HepG2 (cell line): ENCODE results near the gene PCLO. TPM values are rescaled to one million over a fixed set of nuclear protein-coding genes. Genes with fewer than 3 reads are reported as not detected.

ENCODE experiments used
- ATAC-seq: fragments of 200-7000 bp; cut with Tn5 transposase; 3 replicates; pipeline ENCODE4 v1.9.1; 2020; ENCODE audit warnings: mild to moderate bottlenecking, moderate library complexity
- BruUV-seq: library from RNA; stranded (reverse); fragments of 400-500 nt; replicated peaks from 2 replicates; lab custom pipeline; 2021; lab: Mats Ljungman, UMichigan
- CTCF ChIA-PET: fragments of 300-600 bp; formaldehyde crosslinking; extraction: SDS; loops from one replicate; lab custom pipeline; 2021; ENCODE audit warnings: low total read pairs, inconsistent platforms, low intra/inter-chr PET ratio; lab: Yijun Ruan, JAX
- POLR2A ChIA-PET: fragments of 350-600 bp; sonication (Branson Sonifier 250); formaldehyde crosslinking; loops from one replicate; lab custom pipeline; 2020; ENCODE audit warnings: antibody characterized with exemption, inconsistent platforms; lab: Yijun Ruan, JAX
- DNase-seq: peaks from one replicate; pipeline ENCODE4 v3.0.0-alpha.2; 2015; ENCODE audit warnings: low spot score
- FAIRE-seq: peaks from 3 replicates; lab custom pipeline; 2011; peaks lifted over from hg19 to GRCh38; lab: Jason Lieb, UNC
- H2AFZ ChIP-seq: one replicate; pipeline ENCODE4 v1.6.1; 2011; ENCODE audit warnings: low read length, inconsistent platforms
- H3K27ac ChIP-seq: fragments of 300-600 bp; 3 replicates; pipeline ENCODE4 v1.8.0; 2011; ENCODE audit warnings: mixed run types, mild to moderate bottlenecking, mixed read lengths, low read length, inconsistent platforms; ENCODE audit not compliant: insufficient read depth; ENCODE audit errors: extremely low read length
- H3K27me3 ChIP-seq, 2 experiments: fragments of 200-600 bp in 1 of 2; 2 replicates in 1 of 2; 3 replicates in 1 of 2; pipeline versions ENCODE4 v1.6.0 to v1.8.0; 2011; ENCODE audit warnings: low read length in 2 of 2, mild to moderate bottlenecking in 2 of 2, moderate library complexity in 2 of 2, inconsistent platforms in 1 of 2; ENCODE audit not compliant: insufficient read depth in 2 of 2, control insufficient read depth in 1 of 2
- H3K36me3 ChIP-seq, 2 experiments: fragments of 200-600 bp in 1 of 2; replicated peaks in 1 of 2; 2 replicates in 1 of 2; 3 replicates in 1 of 2; pipeline versions ENCODE4 v1.5.1 to v1.8.0; 2011; ENCODE audit warnings: low read length in 2 of 2, inconsistent platforms in 1 of 2; ENCODE audit not compliant: insufficient read depth in 2 of 2, control insufficient read depth in 1 of 2
- H3K4me1 ChIP-seq: 2 replicates; pipeline ENCODE4 v1.5.1; 2012; ENCODE audit warnings: low read length, inconsistent platforms; ENCODE audit not compliant: insufficient read depth
- H3K4me2 ChIP-seq: 2 replicates; pipeline ENCODE4 v1.6.0; 2011; ENCODE audit warnings: low read depth, low read length, inconsistent platforms
- H3K4me3 ChIP-seq, 3 experiments: fragments of 200-600 bp in 1 of 3; sonication (generic), shearing (Covaris generic) in 1 of 3; replicated peaks in 1 of 3; 2 replicates each; pipeline ENCODE4 v1.5.1; 2011 to 2016; ENCODE audit warnings: low read length in 3 of 3, inconsistent platforms in 2 of 3, low read depth in 2 of 3, mild to moderate bottlenecking in 2 of 3, control low read depth in 1 of 3, mixed read lengths in 1 of 3; ENCODE audit not compliant: insufficient read depth in 1 of 3
- H3K79me2 ChIP-seq: one replicate; pipeline ENCODE4 v1.6.1; 2011; ENCODE audit warnings: low read length, inconsistent platforms; ENCODE audit not compliant: insufficient read depth
- H3K9ac ChIP-seq: 2 replicates; pipeline ENCODE4 v1.6.0; 2011; ENCODE audit warnings: mild to moderate bottlenecking, low read depth, low read length, inconsistent platforms; ENCODE audit not compliant: insufficient read depth
- H3K9me3 ChIP-seq: 2 replicates; pipeline ENCODE4 v1.5.1; 2012; ENCODE audit warnings: mild to moderate bottlenecking, low read length
- H4K20me1 ChIP-seq: 2 replicates; pipeline ENCODE4 v1.6.0; 2011; ENCODE audit warnings: inconsistent platforms, mild to moderate bottlenecking, low read length, moderate library complexity; ENCODE audit not compliant: insufficient read depth
- AHR ChIP-seq: IDR thresholded peaks from 2 replicates; pipeline ENCODE4 v1.6.1; 2018; ENCODE audit warnings: missing genetic modification reagents, missing compliant biosample characterization
- BCL6 ChIP-seq: IDR thresholded peaks from 2 replicates; pipeline ENCODE4 v1.6.1; 2016; ENCODE audit warnings: missing genetic modification reagents, missing compliant biosample characterization
- HNF4G ChIP-seq, 2 experiments: sonication (generic) in 1 of 2; formaldehyde crosslinking in 1 of 2; IDR thresholded peaks; 2 replicates each; pipeline versions ENCODE4 v1.4.0 to v1.6.1; 2011 to 2020; ENCODE audit warnings: borderline replicate concordance in 2 of 2, low read depth in 2 of 2, mild to moderate bottlenecking in 2 of 2, low read length in 1 of 2, missing genetic modification reagents in 1 of 2, moderate library complexity in 1 of 2
- MAFK ChIP-seq, 2 experiments: IDR thresholded peaks in 1 of 2; conservative IDR thresholded peaks in 1 of 2; 2 replicates each; pipeline ENCODE4 v1.6.1; 2011; ENCODE audit warnings: improper control_type of control experiment in 2 of 2, low read length in 2 of 2
- NFYC ChIP-seq: IDR thresholded peaks from 2 replicates; pipeline ENCODE4 v1.6.1; 2016; ENCODE audit warnings: missing genetic modification reagents, missing compliant biosample characterization
- NR2F1 ChIP-seq, 2 experiments: fragments of 450-650 bp in 1 of 2; formaldehyde crosslinking in 1 of 2; IDR thresholded peaks; 2 replicates each; pipeline versions ENCODE4 v1.5.0 to v1.6.1; 2016 to 2020; ENCODE audit warnings: mild to moderate bottlenecking in 1 of 2, missing compliant biosample characterization in 1 of 2, missing genetic modification reagents in 1 of 2, moderate library complexity in 1 of 2
- XRCC5 ChIP-seq: fragments of 200-400 bp; formaldehyde crosslinking; optimal IDR thresholded peaks from 2 replicates; pipeline ENCODE3; 2017; ENCODE audit warnings: mild to moderate bottlenecking, low read length
- ZNF383 ChIP-seq: sonication (generic); formaldehyde crosslinking; IDR thresholded peaks from 2 replicates; pipeline ENCODE4 v1.4.0; 2020; ENCODE audit warnings: missing genetic modification reagents, mild to moderate bottlenecking, borderline replicate concordance
- ZNF788 ChIP-seq: sonication (generic); formaldehyde crosslinking; IDR thresholded peaks from 2 replicates; pipeline ENCODE4 v1.5.0; 2020; ENCODE audit warnings: mild to moderate bottlenecking, missing genetic modification reagents, borderline replicate concordance
- ZNF841 ChIP-seq: sonication (generic); formaldehyde crosslinking; IDR thresholded peaks from 2 replicates; pipeline ENCODE4 v1.8.1; 2023; ENCODE audit warnings: missing genetic modification reagents, borderline replicate concordance
- WGBS: methylation state at CpG from one replicate; pipeline ENCODE4 v1.1.6; 2017; ENCODE audit warnings: low lambda C conversion rate; 5-methylcytosine and 5-hydroxymethylcytosine counted together
- in situ Hi-C: cut with HindIII; loops from 2 replicates; pipeline ENCODE4 v1.10.0; 2017; ENCODE audit warnings: low pct_unique_long_range_greater_than_20kb; ENCODE audit not compliant: extremely low pct_ligation_motif_present
- intact Hi-C: fragments of 100-400 bp; cut with micrococcal nuclease; formaldehyde crosslinking; loops from one replicate; pipeline ENCODE4 v1.10.0; 2022; ENCODE audit not compliant: unreplicated experiment
- polyA plus RNA-seq, 8 experiments: library from polyadenylated mRNA; depleted of rRNA in 3 of 8; stranded (reverse) in 7 of 8; unstranded in 1 of 8; fragments of >200 nt; fragmentation: Illumina TruSeq in 4 of 8; extraction: Trizol in 4 of 8; gene quantifications; 2 replicates each; pipeline versions ENCODE4 v1.2.1 to v1.2.3, GENCODE V29; 2011 to 2016; ENCODE audit warnings: low read depth in 4 of 8, missing spikeins in 1 of 8, mixed read lengths in 1 of 8; ENCODE audit not compliant: insufficient read depth in 1 of 8
- total RNA-seq, 5 experiments: library from RNA; depleted of rRNA; stranded (reverse); fragments of >200 nt; fragmentation: Illumina TruSeq; extraction: Trizol; gene quantifications; 2 replicates each; pipeline ENCODE4 v1.2.3, GENCODE V29; 2016; ENCODE audit warnings: low read depth in 1 of 5
- TF ChIP-seq, protein P1 (sequence below): sonication (generic); formaldehyde crosslinking; IDR thresholded peaks from 2 replicates; pipeline ENCODE4 v1.4.0; 2020; ENCODE audit warnings: low read depth, mild to moderate bottlenecking, missing genetic modification reagents
- TF ChIP-seq, protein P2 (sequence below): IDR thresholded peaks from 2 replicates; pipeline ENCODE4 v1.6.1; 2016; ENCODE audit warnings: low read depth, borderline replicate concordance
- TF ChIP-seq, protein P3 (sequence below): sonication (generic); formaldehyde crosslinking; IDR thresholded peaks from 2 replicates; pipeline ENCODE4 v1.5.0; 2020; ENCODE audit warnings: mild to moderate bottlenecking, missing genetic modification reagents
- TF ChIP-seq, protein P4 (sequence below): sonication (generic); formaldehyde crosslinking; IDR thresholded peaks from 2 replicates; pipeline ENCODE4 v1.4.0; 2020; ENCODE audit warnings: missing genetic modification reagents

Gene PCLO
- total and polyA plus RNA-seq, 2 of the 13 experiments (the other 11 are each of a cell fraction or from before 2014, with no cell fraction given), result 0.07 to 0.29 TPM

DNA sequence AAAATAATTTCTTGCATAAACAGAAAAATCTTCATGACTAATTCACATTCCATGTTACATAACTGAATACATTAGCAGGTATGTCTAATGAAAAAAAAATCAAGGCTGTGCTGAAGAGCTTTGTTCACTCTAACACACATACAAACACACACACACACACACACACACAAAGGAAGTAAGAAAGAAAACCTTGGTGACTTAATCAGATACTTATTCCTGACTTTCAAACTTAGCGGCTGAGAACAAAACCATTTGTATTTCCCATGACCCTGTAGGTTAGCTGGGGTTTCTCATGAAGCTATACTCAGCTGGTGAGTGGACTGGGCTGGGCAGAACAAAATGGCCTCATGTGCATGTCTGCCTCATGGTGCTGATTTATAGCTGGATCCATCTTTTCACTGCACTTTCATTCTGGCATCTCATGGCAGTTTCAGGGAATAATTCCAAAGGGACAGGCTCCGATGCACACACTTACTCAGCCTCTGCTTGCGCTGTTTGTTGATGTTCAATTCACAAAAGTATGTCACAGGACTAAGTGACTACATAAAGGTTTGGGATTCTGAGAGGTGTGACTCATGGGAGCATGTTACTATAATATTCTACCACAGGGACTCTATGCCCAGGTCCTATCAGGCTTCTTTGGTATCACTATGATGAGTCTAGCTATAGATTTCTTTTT, 161.2 kb downstream of the PCLO start:
- DNase-seq (no peak), FAIRE-seq (no peak), ATAC-seq (no peak)
- H3K27me3 ChIP-seq, result no peaks in the 10 kb centered on the region
- BruUV-seq, result no TSS peak
- H4K20me1 ChIP-seq, result no peaks in the 10 kb centered on the region
- CTCF ChIA-PET, result no interaction called here
- no peaks in the 10 kb centered on the region for H3K9me3 ChIP-seq
- TF ChIP-seq, protein P1, sequence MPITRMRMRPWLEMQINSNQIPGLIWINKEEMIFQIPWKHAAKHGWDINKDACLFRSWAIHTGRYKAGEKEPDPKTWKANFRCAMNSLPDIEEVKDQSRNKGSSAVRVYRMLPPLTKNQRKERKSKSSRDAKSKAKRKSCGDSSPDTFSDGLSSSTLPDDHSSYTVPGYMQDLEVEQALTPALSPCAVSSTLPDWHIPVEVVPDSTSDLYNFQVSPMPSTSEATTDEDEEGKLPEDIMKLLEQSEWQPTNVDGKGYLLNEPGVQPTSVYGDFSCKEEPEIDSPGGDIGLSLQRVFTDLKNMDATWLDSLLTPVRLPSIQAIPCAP (CRISPR knock-in tag), result no peak
- TF ChIP-seq NR2F1 (CRISPR knock-in tag; IDR thresholded peaks at IDR 0.05) (no peak), NFYC (no peak), BCL6 (no peak), MAFK (conservative IDR thresholded peaks at IDR 0.05 in 1 of 2, IDR thresholded peaks at IDR 0.05 in 1 of 2; ENCODE audit: low read length in 2 of 2) (no peak), AHR (CRISPR knock-in tag) (no peak), ZNF383 (CRISPR knock-in tag) (no peak), ZNF841 (CRISPR knock-in tag) (no peak), ZNF788 (CRISPR knock-in tag) (no peak), XRCC5 (no peak), HNF4G (IDR thresholded peaks at IDR 0.05; ENCODE audit: borderline replicate concordance, low read depth, low read length) (no peak), HNF4G (CRISPR knock-in tag; IDR thresholded peaks at IDR 0.05; ENCODE audit: borderline replicate concordance, low read depth) (no peak)
- TF ChIP-seq, protein P2, sequence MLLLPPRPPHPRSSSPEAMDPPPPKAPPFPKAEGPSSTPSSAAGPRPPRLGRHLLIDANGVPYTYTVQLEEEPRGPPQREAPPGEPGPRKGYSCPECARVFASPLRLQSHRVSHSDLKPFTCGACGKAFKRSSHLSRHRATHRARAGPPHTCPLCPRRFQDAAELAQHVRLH (CRISPR knock-in tag), result no peak
- TF ChIP-seq, protein P3, sequence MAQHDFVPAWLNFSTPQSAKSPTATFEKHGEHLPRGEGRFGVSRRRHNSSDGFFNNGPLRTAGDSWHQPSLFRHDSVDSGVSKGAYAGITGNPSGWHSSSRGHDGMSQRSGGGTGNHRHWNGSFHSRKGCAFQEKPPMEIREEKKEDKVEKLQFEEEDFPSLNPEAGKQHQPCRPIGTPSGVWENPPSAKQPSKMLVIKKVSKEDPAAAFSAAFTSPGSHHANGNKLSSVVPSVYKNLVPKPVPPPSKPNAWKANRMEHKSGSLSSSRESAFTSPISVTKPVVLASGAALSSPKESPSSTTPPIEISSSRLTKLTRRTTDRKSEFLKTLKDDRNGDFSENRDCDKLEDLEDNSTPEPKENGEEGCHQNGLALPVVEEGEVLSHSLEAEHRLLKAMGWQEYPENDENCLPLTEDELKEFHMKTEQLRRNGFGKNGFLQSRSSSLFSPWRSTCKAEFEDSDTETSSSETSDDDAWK, result no peak
- TF ChIP-seq, protein P4, sequence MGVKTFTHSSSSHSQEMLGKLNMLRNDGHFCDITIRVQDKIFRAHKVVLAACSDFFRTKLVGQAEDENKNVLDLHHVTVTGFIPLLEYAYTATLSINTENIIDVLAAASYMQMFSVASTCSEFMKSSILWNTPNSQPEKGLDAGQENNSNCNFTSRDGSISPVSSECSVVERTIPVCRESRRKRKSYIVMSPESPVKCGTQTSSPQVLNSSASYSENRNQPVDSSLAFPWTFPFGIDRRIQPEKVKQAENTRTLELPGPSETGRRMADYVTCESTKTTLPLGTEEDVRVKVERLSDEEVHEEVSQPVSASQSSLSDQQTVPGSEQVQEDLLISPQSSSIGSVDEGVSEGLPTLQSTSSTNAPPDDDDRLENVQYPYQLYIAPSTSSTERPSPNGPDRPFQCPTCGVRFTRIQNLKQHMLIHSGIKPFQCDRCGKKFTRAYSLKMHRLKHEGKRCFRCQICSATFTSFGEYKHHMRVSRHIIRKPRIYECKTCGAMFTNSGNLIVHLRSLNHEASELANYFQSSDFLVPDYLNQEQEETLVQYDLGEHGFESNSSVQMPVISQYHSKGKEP (CRISPR knock-in tag), result no peak
- H3K4me1 ChIP-seq, result no peaks in the 10 kb centered on the region
- H3K79me2 ChIP-seq, result no peaks in the 10 kb centered on the region
- no peak overlapping the region for H2AFZ ChIP-seq
- no peak overlapping the region for H3K4me2 ChIP-seq
- in situ Hi-C loops (no loop called here), intact Hi-C loops (loop anchor here (10.0 kb wide), 1 partner anchor 653 kb away; no protein-coding TSS in a partner anchor)
- H3K36me3 ChIP-seq, result no peaks in the 10 kb centered on the region
- POLR2A ChIA-PET, result no interaction called here
- H3K9ac ChIP-seq, result no peak overlapping the region
- WGBS, result 67% methylated on average over 3 of the region's 3 CpGs
- H3K27ac ChIP-seq, result no peak overlapping the region
- no peak overlapping the region for H3K4me3 ChIP-seq
